OCI-LY1 (cell line): ENCODE data around the gene MEIOC.

Source experiments
- EZH2 ChIP-seq: fragments of 200-600 bp; sonication (generic), shearing (Covaris generic); IDR thresholded peaks from 2 replicates; pipeline ENCODE4 v1.8.0; 2017; ENCODE audit warnings: borderline replicate concordance, mixed run types, mild to moderate bottlenecking, antibody characterized with exemption, low read length, moderate library complexity, mixed read lengths
- TF ChIP-seq, protein P1 (sequence below): fragments of 200-600 bp; sonication (generic), shearing (Covaris generic); IDR thresholded peaks from 2 replicates; pipeline ENCODE4 v1.5.1; 2017; ENCODE audit warnings: mild to moderate bottlenecking, antibody characterized with exemption, low read length, moderate library complexity, mixed read lengths

DNA sequence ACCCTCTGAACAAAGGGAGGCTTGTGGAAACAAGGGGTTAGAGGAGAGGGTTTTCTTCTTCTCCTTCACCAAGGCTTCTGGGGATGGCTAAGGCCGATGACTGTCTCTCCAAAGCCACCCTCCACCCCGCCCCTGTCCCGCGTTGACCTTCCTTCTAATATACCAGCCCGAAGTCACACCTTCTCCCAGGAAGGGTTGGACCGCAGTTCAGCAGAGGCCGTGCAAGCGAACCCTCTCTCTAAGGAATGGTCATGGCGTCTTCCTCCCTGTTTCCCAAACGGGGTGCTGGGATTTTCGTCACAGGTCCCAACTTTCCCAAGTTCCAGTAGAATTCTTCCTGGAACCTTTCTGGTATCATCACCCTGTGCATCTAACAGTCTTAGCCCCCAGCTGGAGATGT, 49.6 kb upstream of the MEIOC start:
- TF ChIP-seq, protein P1, sequence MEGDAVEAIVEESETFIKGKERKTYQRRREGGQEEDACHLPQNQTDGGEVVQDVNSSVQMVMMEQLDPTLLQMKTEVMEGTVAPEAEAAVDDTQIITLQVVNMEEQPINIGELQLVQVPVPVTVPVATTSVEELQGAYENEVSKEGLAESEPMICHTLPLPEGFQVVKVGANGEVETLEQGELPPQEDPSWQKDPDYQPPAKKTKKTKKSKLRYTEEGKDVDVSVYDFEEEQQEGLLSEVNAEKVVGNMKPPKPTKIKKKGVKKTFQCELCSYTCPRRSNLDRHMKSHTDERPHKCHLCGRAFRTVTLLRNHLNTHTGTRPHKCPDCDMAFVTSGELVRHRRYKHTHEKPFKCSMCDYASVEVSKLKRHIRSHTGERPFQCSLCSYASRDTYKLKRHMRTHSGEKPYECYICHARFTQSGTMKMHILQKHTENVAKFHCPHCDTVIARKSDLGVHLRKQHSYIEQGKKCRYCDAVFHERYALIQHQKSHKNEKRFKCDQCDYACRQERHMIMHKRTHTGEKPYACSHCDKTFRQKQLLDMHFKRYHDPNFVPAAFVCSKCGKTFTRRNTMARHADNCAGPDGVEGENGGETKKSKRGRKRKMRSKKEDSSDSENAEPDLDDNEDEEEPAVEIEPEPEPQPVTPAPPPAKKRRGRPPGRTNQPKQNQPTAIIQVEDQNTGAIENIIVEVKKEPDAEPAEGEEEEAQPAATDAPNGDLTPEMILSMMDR, result no peak
- no peak for TF ChIP-seq EZH2
